HCT116 (cell line): ENCODE results near the gene DCAF11.

Source experiments
- CBX3 ChIP-seq: IDR thresholded peaks from 2 replicates; pipeline ENCODE4 v1.6.1; 2012; ENCODE audit warnings: low read depth
- CTCF ChIP-seq, 3 experiments: fragments of 200-600 bp in 1 of 3; sonication (generic) in 1 of 3; IDR thresholded peaks in 2 of 3; conservative IDR thresholded peaks in 1 of 3; 2 replicates each; pipeline ENCODE4 v1.5.1; 2012 to 2017; ENCODE audit warnings: low read depth in 2 of 3, low read length in 2 of 3, antibody characterized with exemption in 1 of 3, borderline replicate concordance in 1 of 3, control low read depth in 1 of 3, mild to moderate bottlenecking in 1 of 3, mixed read lengths in 1 of 3, mixed run types in 1 of 3, moderate library complexity in 1 of 3; ENCODE audit not compliant: insufficient read depth in 1 of 3
- EGR1 ChIP-seq: IDR thresholded peaks from 2 replicates; pipeline ENCODE4 v1.6.1; 2012; ENCODE audit warnings: low read depth
- EZH2 ChIP-seq: fragments of 200-600 bp; sonication (generic); IDR thresholded peaks from 2 replicates; pipeline ENCODE4 v1.6.1; 2017; ENCODE audit warnings: antibody characterized with exemption, mixed run types
- EZH2phosphoT487 ChIP-seq: fragments of 200-600 bp; IDR thresholded peaks from 2 replicates; pipeline ENCODE4 v1.6.1; 2018; ENCODE audit warnings: antibody characterized with exemption, borderline replicate concordance
- FOSL1 ChIP-seq: IDR thresholded peaks from 2 replicates; pipeline ENCODE4 v1.6.1; 2012; ENCODE audit warnings: low read depth
- POLR2A ChIP-seq: IDR thresholded peaks from 2 replicates; pipeline ENCODE4 v1.7.0; 2011; ENCODE audit warnings: borderline replicate concordance; ENCODE audit not compliant: insufficient read depth, insufficient read length; ENCODE audit errors: extremely low read depth
- POLR2AphosphoS5 ChIP-seq: IDR thresholded peaks from 2 replicates; pipeline ENCODE4 v1.6.1; 2011; ENCODE audit warnings: mild to moderate bottlenecking, low read depth, low read length, moderate library complexity
- RAD21 ChIP-seq: IDR thresholded peaks from 2 replicates; pipeline ENCODE4 v1.6.1; 2012; ENCODE audit warnings: low read depth, mild to moderate bottlenecking
- REST ChIP-seq: IDR thresholded peaks from 2 replicates; pipeline ENCODE4 v1.6.1; 2012; ENCODE audit warnings: low read depth
- YY1 ChIP-seq: IDR thresholded peaks from 2 replicates; pipeline ENCODE4 v1.6.1; 2011; ENCODE audit warnings: low read length, low read depth, moderate library complexity, mild to moderate bottlenecking; ENCODE audit not compliant: insufficient replicate concordance; ENCODE audit errors: extremely low read depth

- no peak for TF ChIP-seq YY1
- no peak for TF ChIP-seq CBX3
- no peak for TF ChIP-seq CTCF (IDR thresholded peaks at IDR 0.05 in 2 of 3, conservative IDR thresholded peaks at IDR 0.05 in 1 of 3; ENCODE audit: borderline replicate concordance in 1 of 3, insufficient read depth in 1 of 3, low read depth in 2 of 3, low read length in 2 of 3)
- TF ChIP-seq POLR2A: no peak
- TF ChIP-seq POLR2AphosphoS5: no peak
- no peak for TF ChIP-seq REST
- TF ChIP-seq FOSL1: no peak
- TF ChIP-seq RAD21: no peak
- no peak for TF ChIP-seq EZH2
- no peak for TF ChIP-seq EGR1
- TF ChIP-seq EZH2phosphoT487: no peak
Observed at GRCh38 chr14:24065408-24065807, 49.2 kb upstream of the DCAF11 start.
